H1 (cell line): ENCODE results near the gene SEMA6A. TPM values are rescaled to one million over a fixed set of nuclear protein-coding genes. Genes with fewer than 3 reads are reported as not detected.

Experiments
- CTCF ChIA-PET: fragments of 300-600 bp; sonication (Branson Sonifier 250); formaldehyde crosslinking; loops from one replicate; lab custom pipeline; 2021; ENCODE audit not compliant: partially characterized antibody; lab: Charles Lee
- POLR2A ChIA-PET: fragments of 300-600 bp; sonication (Branson Sonifier 250); formaldehyde crosslinking; loops from one replicate; lab custom pipeline; 2021; ENCODE audit warnings: inconsistent platforms; ENCODE audit not compliant: partially characterized antibody; lab: Charles Lee
- DNase-seq, 2 experiments: peaks; one replicate each; pipeline versions ENCODE4 v3.0.0 to v3.0.0-alpha.2; 2010 to 2022; ENCODE audit warnings: low spot score in 2 of 2, low read depth in 1 of 2, mixed read lengths in 1 of 2
- FAIRE-seq: peaks from 2 replicates; lab custom pipeline; 2011; peaks lifted over from hg19 to GRCh38; lab: Jason Lieb, UNC
- H2AFZ ChIP-seq: 2 replicates; pipeline ENCODE4 v1.8.1; 2012; ENCODE audit warnings: low read length, inconsistent platforms
- H2AK5ac ChIP-seq: 2 replicates; pipeline ENCODE4 v1.6.1; 2013; ENCODE audit warnings: low read depth, low read length
- H2BK120ac ChIP-seq: replicated peaks from 2 replicates; pipeline ENCODE3; 2013; ENCODE audit warnings: low read depth, low read length, inconsistent platforms
- H2BK12ac ChIP-seq: 2 replicates; pipeline ENCODE4 v1.6.1; 2013; ENCODE audit warnings: low read depth, low read length
- H2BK15ac ChIP-seq: 2 replicates; pipeline ENCODE4 v1.6.1; 2013; ENCODE audit warnings: low read length
- H2BK20ac ChIP-seq: 2 replicates; pipeline ENCODE4 v1.6.1; 2013; ENCODE audit warnings: low read length
- H2BK5ac ChIP-seq: 2 replicates; pipeline ENCODE4 v1.6.1; 2013; ENCODE audit warnings: low read depth, low read length
- H3K14ac ChIP-seq: 2 replicates; pipeline ENCODE4 v1.6.1; 2013; ENCODE audit warnings: inconsistent platforms; ENCODE audit not compliant: insufficient read length
- H3K18ac ChIP-seq: 2 replicates; pipeline ENCODE4 v1.6.1; 2013; ENCODE audit warnings: low read length; ENCODE audit errors: extremely low read depth
- H3K23ac ChIP-seq: 2 replicates; pipeline ENCODE4 v1.6.1; 2013; ENCODE audit warnings: inconsistent platforms; ENCODE audit not compliant: insufficient read length
- H3K23me2 ChIP-seq: 2 replicates; pipeline ENCODE4 v1.6.1; 2013; ENCODE audit warnings: low read depth, low read length
- H3K27ac ChIP-seq: 2 replicates; pipeline ENCODE4 v1.6.1; 2011; ENCODE audit warnings: low read depth, low read length, inconsistent platforms
- H3K27me3 ChIP-seq, 4 experiments: replicated peaks in 1 of 4; 1 replicate in 1 of 4; 2 replicates in 3 of 4; pipeline versions ENCODE4 v1.6.1 to v1.8.1; 2011 to 2013; ENCODE audit warnings: low read length in 3 of 4, mild to moderate bottlenecking in 3 of 4, inconsistent platforms in 2 of 4, mixed read lengths in 2 of 4, moderate library complexity in 1 of 4; ENCODE audit not compliant: control insufficient read depth in 3 of 4, insufficient read depth in 3 of 4; ENCODE audit errors: extremely low read depth in 1 of 4
- H3K36me3 ChIP-seq, 4 experiments: 2 replicates each; pipeline versions ENCODE4 v1.6.1 to v1.8.1; 2011 to 2013; ENCODE audit warnings: mild to moderate bottlenecking in 4 of 4, low read length in 3 of 4, moderate library complexity in 2 of 4, control low read depth in 1 of 4, inconsistent platforms in 1 of 4; ENCODE audit not compliant: insufficient read depth in 4 of 4, control insufficient read depth in 2 of 4
- H3K4ac ChIP-seq: replicated peaks from 2 replicates; pipeline ENCODE3; 2013; ENCODE audit warnings: low read length, low read depth, mixed read lengths, inconsistent platforms; ENCODE audit not compliant: insufficient read length
- H3K4me1 ChIP-seq, 4 experiments: replicated peaks in 1 of 4; 1 replicate in 1 of 4; 2 replicates in 3 of 4; pipeline versions ENCODE4 v1.6.1 to v1.8.1; 2011 to 2013; ENCODE audit warnings: low read length in 3 of 4, inconsistent platforms in 2 of 4, mixed read lengths in 1 of 4; ENCODE audit not compliant: insufficient read depth in 4 of 4, control insufficient read depth in 3 of 4
- H3K4me2 ChIP-seq, 2 experiments: 2 replicates each; pipeline versions ENCODE4 v1.6.1 to v1.8.1; 2011 to 2013; ENCODE audit warnings: low read depth in 2 of 2, low read length in 2 of 2, control low read depth in 1 of 2, inconsistent platforms in 1 of 2, mild to moderate bottlenecking in 1 of 2; ENCODE audit not compliant: insufficient read depth in 1 of 2
- H3K4me3 ChIP-seq, 4 experiments: fragments of 200-600, 300-600 bp in 1 of 4; sonication (generic), shearing (Covaris generic), sonication (Bioruptor Twin) in 1 of 4; 2 replicates each; pipeline versions ENCODE4 v1.5.1 to v1.8.1; 2011 to 2016; ENCODE audit warnings: low read length in 4 of 4, low read depth in 3 of 4, control low read depth in 2 of 4, inconsistent platforms in 2 of 4, mild to moderate bottlenecking in 2 of 4, mixed read lengths in 1 of 4, moderate library complexity in 1 of 4; ENCODE audit not compliant: insufficient read depth in 2 of 4; ENCODE audit errors: extremely low read depth in 1 of 4
- H3K56ac ChIP-seq: replicated peaks from 2 replicates; pipeline ENCODE3; 2013; ENCODE audit warnings: low read depth, mild to moderate bottlenecking, mixed read lengths, low read length, inconsistent platforms; ENCODE audit not compliant: insufficient read length
- H3K79me1 ChIP-seq: 2 replicates; pipeline ENCODE4 v1.6.1; 2013; ENCODE audit warnings: low read depth, low read length, control low read depth
- H3K79me2 ChIP-seq, 2 experiments: 2 replicates each; pipeline versions ENCODE4 v1.6.1 to v1.8.1; 2012 to 2013; ENCODE audit warnings: low read length in 2 of 2, mild to moderate bottlenecking in 2 of 2, inconsistent platforms in 1 of 2; ENCODE audit not compliant: insufficient read depth in 2 of 2, control insufficient read depth in 1 of 2
- H3K9ac ChIP-seq, 4 experiments: replicated peaks in 1 of 4; 1 replicate in 1 of 4; 2 replicates in 3 of 4; pipeline versions ENCODE4 v1.6.1 to v1.8.1; 2011 to 2013; ENCODE audit warnings: low read depth in 3 of 4, low read length in 3 of 4, control low read depth in 2 of 4, mild to moderate bottlenecking in 2 of 4, moderate library complexity in 2 of 4, inconsistent platforms in 1 of 4; ENCODE audit errors: extremely low read depth in 1 of 4
- H3K9me3 ChIP-seq, 2 experiments: 2 replicates each; pipeline versions ENCODE4 v1.6.1 to v1.8.1; 2012 to 2013; ENCODE audit warnings: mild to moderate bottlenecking in 2 of 2, moderate library complexity in 2 of 2, control low read depth in 1 of 2, inconsistent platforms in 1 of 2, low read depth in 1 of 2, low read length in 1 of 2, mixed read lengths in 1 of 2; ENCODE audit not compliant: insufficient read depth in 2 of 2
- H4K20me1 ChIP-seq, 2 experiments: replicated peaks in 1 of 2; 2 replicates each; pipeline versions ENCODE3 to v1.8.1; 2011 to 2013; ENCODE audit warnings: inconsistent platforms in 2 of 2, low read length in 2 of 2, mild to moderate bottlenecking in 1 of 2; ENCODE audit not compliant: insufficient read depth in 2 of 2, control insufficient read depth in 1 of 2
- H4K5ac ChIP-seq: 2 replicates; pipeline ENCODE4 v1.6.1; 2013; ENCODE audit warnings: low read length, low read depth, mixed read lengths, inconsistent platforms; ENCODE audit not compliant: insufficient read length
- H4K8ac ChIP-seq: 2 replicates; pipeline ENCODE4 v1.8.0; 2013; ENCODE audit warnings: mild to moderate bottlenecking, moderate library complexity, low read length, inconsistent platforms; ENCODE audit not compliant: insufficient read depth; ENCODE audit errors: extremely low read depth
- H4K91ac ChIP-seq: replicated peaks from 2 replicates; pipeline ENCODE3; 2013; ENCODE audit warnings: low read length, mixed read lengths, inconsistent platforms; ENCODE audit not compliant: insufficient read length
- CBX5 ChIP-seq: fragments of 300-800, 300-1000 bp; sonication (generic); IDR thresholded peaks from 2 replicates; pipeline ENCODE4 v1.7.1; 2016; ENCODE audit warnings: antibody characterized with exemption, low read length, low read depth
- CBX8 ChIP-seq: fragments of 300-800, 300-1000 bp; sonication (generic); IDR thresholded peaks from 2 replicates; pipeline ENCODE4 v1.7.1; 2016; ENCODE audit warnings: low read depth, low read length, borderline replicate concordance
- CTCF ChIP-seq, 3 experiments: IDR thresholded peaks; 1 replicate in 2 of 3; 2 replicates in 1 of 3; pipeline versions ENCODE4 v1.5.1 to v1.6.1; 2011; ENCODE audit warnings: low read length in 3 of 3, mild to moderate bottlenecking in 3 of 3, inconsistent platforms in 2 of 3, low read depth in 1 of 3, moderate library complexity in 1 of 3; ENCODE audit not compliant: insufficient read depth in 1 of 3; ENCODE audit errors: control extremely low read depth in 1 of 3
- E2F6 ChIP-seq: IDR thresholded peaks from 2 replicates; pipeline ENCODE4 v1.6.1; 2012; ENCODE audit warnings: inconsistent platforms
- EP300 ChIP-seq, 2 experiments: IDR thresholded peaks; 1 replicate in 1 of 2; 2 replicates in 1 of 2; pipeline ENCODE4 v1.6.1; 2011 to 2012; ENCODE audit warnings: low read depth in 2 of 2, low read length in 2 of 2, mild to moderate bottlenecking in 2 of 2, borderline replicate concordance in 1 of 2, inconsistent platforms in 1 of 2, moderate library complexity in 1 of 2
- KDM1A ChIP-seq: fragments of 200-600, 300-600 bp; sonication (generic); IDR thresholded peaks from 2 replicates; pipeline ENCODE4 v1.7.1; 2016; ENCODE audit warnings: mild to moderate bottlenecking, low read length, borderline replicate concordance
- MAX ChIP-seq: IDR thresholded peaks from 2 replicates; pipeline ENCODE4 v1.6.1; 2012; ENCODE audit warnings: inconsistent platforms
- SP2 ChIP-seq: IDR thresholded peaks from 2 replicates; pipeline ENCODE4 v1.6.1; 2012; ENCODE audit warnings: mild to moderate bottlenecking, low read length, inconsistent platforms
- WGBS, 2 experiments: shearing (Covaris generic) in 1 of 2; methylation state at CpG; one replicate each; pipeline versions ENCODE4 v1.1.6 to v1.1.7; 2013 to 2015; ENCODE audit warnings: low lambda C conversion rate in 2 of 2, mixed read lengths in 2 of 2, inconsistent platforms in 1 of 2, low coverage in 1 of 2, missing lambda C conversion rate in 1 of 2; ENCODE audit not compliant: insufficient replicate concordance in 2 of 2, insufficient coverage in 1 of 2, insufficient read length in 1 of 2; ENCODE audit errors: extremely low coverage in 1 of 2, missing lambda C conversion rate in 1 of 2; 5-methylcytosine and 5-hydroxymethylcytosine counted together
- polyA plus RNA-seq, 7 experiments: library from polyadenylated mRNA; depleted of rRNA in 3 of 7; stranded (reverse) in 5 of 7; unstranded in 2 of 7; fragments of >200 nt in 5 of 7; fragments of 200-250 nt in 2 of 7; gene quantifications; 1 replicate in 5 of 7; 2 replicates in 1 of 7; 4 replicates in 1 of 7; pipeline versions ENCODE4 v1.2.1 to v1.2.3, GENCODE V29; 2011 to 2013; ENCODE audit warnings: missing spikeins in 2 of 7, mixed read lengths in 2 of 7
- total RNA-seq: library from RNA; stranded (reverse); fragmentation: NEBNext Ultra II Directional; extraction: Animal tissue kit (Norgen Biotek cat#: 25700); gene quantifications from 2 replicates; pipeline ENCODE4 v1.2.1, GENCODE V29; 2021

Gene SEMA6A
- total and polyA plus RNA-seq, 2 of the 8 experiments (the other 6 are each of a cell fraction or from before 2014, with no cell fraction given): 78.3 to 277 TPM

GRCh38 chr5:116445311-116445710 is 129.3 kb downstream of the SEMA6A start:
- 93% methylated on average over 2 of the region's 2 CpGs; no CpG with 5 or more reads in 1 of the 2 experiments for WGBS, 2 experiments
- TF ChIP-seq E2F6: no peak
- TF ChIP-seq EP300 (IDR thresholded peaks at IDR 0.05; ENCODE audit: borderline replicate concordance in 1 of 2, low read depth in 2 of 2, low read length in 2 of 2): no peak
- TF ChIP-seq KDM1A: no peak
- no peak for TF ChIP-seq MAX
- no peak for TF ChIP-seq CTCF (IDR thresholded peaks at IDR 0.05; ENCODE audit: control extremely low read depth in 1 of 3, insufficient read depth in 1 of 3, low read depth in 1 of 3, low read length in 3 of 3)
- no peak for TF ChIP-seq CBX5
- no peak for TF ChIP-seq CBX8
- TF ChIP-seq SP2: no peak

More at GRCh38 chr5:116445311-116445710, 129.3 kb downstream of the SEMA6A start:
- Histone ChIP-seq H3K4me1 (peaks cover 1 to 30% (median 11%) of the 10 kb centered on the region in 4 experiments), H3K79me1 (no peaks in the 10 kb centered on the region; the same call in 1 of the 2 replicates), H3K56ac (no peak overlapping the region), H2BK5ac (no peak overlapping the region), H3K14ac (no peak overlapping the region), H2BK12ac (no peak overlapping the region), H3K36me3 (peaks cover 15 to 57% (median 26%) of the 10 kb centered on the region in 4 experiments; a peak in 7 of 8 replicates), H3K27ac (no peak overlapping the region), H2AK5ac (no peak overlapping the region), H3K27me3 (peaks cover 0 to 2% (median 1%) of the 10 kb centered on the region in 4 experiments; a peak in 1 of 7 replicates), H2BK20ac (no peak overlapping the region), H2BK15ac (no peak overlapping the region), H3K23me2 (no peaks in the 10 kb centered on the region), H3K4ac (no peak overlapping the region), H3K23ac (no peak overlapping the region), H4K20me1 (peaks cover 0 to 5% of the 10 kb centered on the region in 2 experiments), H4K91ac (no peak overlapping the region), H4K8ac (no peak overlapping the region), H3K9me3 (no peaks in the 10 kb centered on the region), H2AFZ (no peak overlapping the region), H3K79me2 (no peaks in the 10 kb centered on the region), H3K9ac (no peak overlapping the region), H3K4me2 (no peak overlapping the region), H3K18ac (no peak overlapping the region), H3K4me3 (no peak overlapping the region), H2BK120ac (no peak overlapping the region), H4K5ac (no peak overlapping the region)
- ChIA-PET CTCF (interaction anchor here (0.6 to 1.2 kb wide), 3 partner anchors 10 to 101 kb away, joined by 3 to 4 read pairs (median 3); no protein-coding TSS in a partner anchor), POLR2A (no interaction called here)
- DNase-seq (no peak), FAIRE-seq (no peak)
